T follicular helper cell (primary cell): ENCODE results near the gene TMEM218.

Source experiments
- DNase-seq: peaks from one replicate; pipeline ENCODE4 v3.0.0-alpha.2; 2020; ENCODE audit warnings: low read depth

Gene TMEM218

GRCh38 chr11:125129316-125129993 lies 18.0 kb upstream of the TMEM218 start:
- DNase-seq: no peak

GRCh38 chr11:125128450-125128849 lies 17.0 kb upstream of the TMEM218 start:
- no peak for DNase-seq

- no peak for DNase-seq
These were observed 13.2 kb upstream of the TMEM218 start for GRCh38 chr11:125124618-125124992.

- DNase-seq: no peak
These were observed 12.7 kb upstream of the TMEM218 start for GRCh38 chr11:125123947-125124617.

GRCh38 chr11:125123194-125123946 lies 11.9 kb upstream of the TMEM218 start:
- DNase-seq: no peak

GRCh38 chr11:125117429-125117828 lies 6.0 kb upstream of the TMEM218 start:
- no peak for DNase-seq

- no peak for DNase-seq
These were observed 3.1 kb upstream of the TMEM218 start for GRCh38 chr11:125114518-125114917.

GRCh38 chr11:125112208-125112604 lies 780 bp upstream of the TMEM218 start:
- no peak for DNase-seq

- no peak for DNase-seq
These were observed 454 bp downstream of the TMEM218 start for GRCh38 chr11:125111001-125111342.

- DNase-seq: no peak
These were observed 920 bp downstream of the TMEM218 start for GRCh38 chr11:125110506-125110905.

GRCh38 chr11:125108469-125108868 lies 3.0 kb downstream of the TMEM218 start:
- no peak for DNase-seq

- DNase-seq: no peak
These were observed 5.5 kb downstream of the TMEM218 start for GRCh38 chr11:125105926-125106325.

GRCh38 chr11:125102510-125102909 lies 8.9 kb downstream of the TMEM218 start:
- no peak for DNase-seq

- DNase-seq: no peak
These were observed 9.4 kb downstream of the TMEM218 start for GRCh38 chr11:125102025-125102424.

- no peak for DNase-seq
These were observed 9.8 kb downstream of the TMEM218 start for GRCh38 chr11:125101596-125101995.

- no peak for DNase-seq
These were observed 11.3 kb downstream of the TMEM218 start for GRCh38 chr11:125100136-125100535.

- no peak for DNase-seq
These were observed 16.7 kb downstream of the TMEM218 start for GRCh38 chr11:125094731-125095130.

- no peak for DNase-seq
These were observed 17.9 kb downstream of the TMEM218 start for GRCh38 chr11:125093502-125093901.

GRCh38 chr11:125092669-125093068 lies 18.8 kb downstream of the TMEM218 start:
- DNase-seq: no peak

GRCh38 chr11:125091877-125092664 lies 19.4 kb downstream of the TMEM218 start:
- DNase-seq: no peak

GRCh38 chr11:125091247-125091876 lies 20.1 kb downstream of the TMEM218 start:
- no peak for DNase-seq

- no peak for DNase-seq
These were observed 20.6 kb downstream of the TMEM218 start for GRCh38 chr11:125090816-125091215.
